Stimulated activated CD4-positive, alpha-beta T cell treated with anti-CD3 and anti-CD28 coated beads, TNF-alpha, amount 100 ng/mL, for 1 hour (primary cell): ENCODE measurements around the gene FAM177A1.
"Not testable (repeated sequence)": the region's sequence is repeated elsewhere in the genome, so short reads cannot be mapped to it uniquely, and the experiment has no call there.

ENCODE experiments used
- DNase-seq, 3 donors: peaks; one replicate each; pipeline ENCODE4 v3.0.0-alpha.2; 2020; ENCODE audit warnings: low read depth in 3 of 3, low spot score in 1 of 3

Gene FAM177A1, protein sequence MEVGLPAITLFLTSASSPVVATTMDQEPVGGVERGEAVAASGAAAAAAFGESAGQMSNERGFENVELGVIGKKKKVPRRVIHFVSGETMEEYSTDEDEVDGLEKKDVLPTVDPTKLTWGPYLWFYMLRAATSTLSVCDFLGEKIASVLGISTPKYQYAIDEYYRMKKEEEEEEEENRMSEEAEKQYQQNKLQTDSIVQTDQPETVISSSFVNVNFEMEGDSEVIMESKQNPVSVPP

DNA sequence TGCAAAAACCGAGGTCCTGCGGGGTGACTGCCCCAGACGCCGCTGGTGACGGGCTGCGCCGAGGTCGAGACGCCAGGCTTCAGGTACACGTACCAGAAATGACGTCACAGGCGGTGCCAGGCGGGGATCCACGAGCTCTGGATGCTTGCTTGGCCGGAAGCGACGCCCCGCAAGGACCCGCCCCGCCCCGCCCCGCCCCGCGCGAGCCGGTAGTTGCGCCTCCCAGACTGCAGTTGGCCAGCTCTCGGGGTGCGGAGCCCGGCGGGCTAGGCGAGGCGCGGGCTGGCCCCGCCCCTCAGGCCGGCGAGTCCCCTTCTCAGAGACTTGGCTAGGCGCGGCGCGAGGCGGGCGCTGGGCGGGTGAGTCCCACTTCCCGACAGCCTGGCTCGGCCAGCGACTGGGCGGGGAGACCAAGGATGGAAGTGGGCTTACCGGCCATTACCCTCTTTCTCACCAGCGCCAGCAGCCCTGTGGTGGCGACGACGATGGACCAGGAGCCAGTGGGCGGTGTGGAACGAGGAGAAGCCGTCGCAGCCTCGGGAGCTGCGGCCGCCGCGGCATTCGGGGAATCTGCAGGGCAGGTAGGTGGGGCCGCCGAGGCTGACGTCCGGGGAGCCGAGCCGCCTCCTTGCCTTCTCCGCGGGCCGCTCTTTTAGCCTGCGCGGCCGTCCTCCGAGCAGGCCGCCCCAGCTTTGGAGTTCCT lies at the start of gene FAM177A1:
Gene FAM177A1 (plus strand): TSS at position 225 of the 703 bp plus-strand sequence. CDS start 192 bp downstream, at position 417.
- peak; percentile 94 to 98 (median 96) for DNase-seq

DNA sequence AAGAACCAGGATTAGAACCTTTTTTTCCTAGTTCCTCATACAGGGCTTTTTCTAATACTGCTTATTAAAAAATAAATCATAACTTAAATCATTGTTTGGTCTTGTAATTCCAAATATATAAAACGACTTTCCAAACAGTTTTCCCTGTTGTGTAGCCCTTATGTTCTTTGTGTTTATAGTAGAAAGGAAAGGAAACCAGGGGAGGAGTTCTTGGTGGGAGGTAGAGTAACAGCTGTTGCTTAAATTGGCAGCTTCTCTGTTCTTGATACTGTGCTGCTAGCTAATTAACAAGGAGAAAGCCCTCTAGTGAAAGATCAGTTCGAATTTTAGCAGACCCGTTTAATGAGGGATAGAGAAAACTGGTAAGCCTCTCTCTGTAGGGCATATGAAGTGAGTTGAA lies 48.3 kb upstream of the FAM177A1 start:
- no peak for DNase-seq

GRCh38 chr14:34999500-34999899 lies 46.6 kb upstream of the FAM177A1 start:
- DNase-seq = no peak

DNA sequence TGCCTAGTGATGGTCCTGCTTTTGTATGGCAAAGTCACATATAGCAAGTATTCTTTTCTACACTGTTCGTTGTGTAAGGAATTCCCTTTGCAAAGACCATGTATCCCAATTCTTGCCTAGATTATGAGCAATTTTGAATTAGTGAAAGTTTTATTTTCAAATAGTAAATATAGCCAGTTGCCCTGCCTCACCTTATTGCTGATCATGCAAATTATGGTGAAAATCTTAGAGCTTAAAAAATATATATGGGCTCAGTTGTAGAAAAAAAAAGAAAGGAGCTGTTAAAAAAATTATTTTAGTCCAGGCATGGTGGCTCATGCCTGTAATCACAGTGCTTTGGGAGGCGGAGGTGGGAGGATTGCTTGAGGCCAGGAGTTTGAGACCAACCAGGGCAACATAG lies 44.5 kb upstream of the FAM177A1 start:
- no peak for DNase-seq

GRCh38 chr14:35004839-35005238 lies 41.2 kb upstream of the FAM177A1 start:
- DNase-seq = no peak

GRCh38 chr14:35016568-35016967 lies 29.5 kb upstream of the FAM177A1 start:
- DNase-seq = no peak

DNA sequence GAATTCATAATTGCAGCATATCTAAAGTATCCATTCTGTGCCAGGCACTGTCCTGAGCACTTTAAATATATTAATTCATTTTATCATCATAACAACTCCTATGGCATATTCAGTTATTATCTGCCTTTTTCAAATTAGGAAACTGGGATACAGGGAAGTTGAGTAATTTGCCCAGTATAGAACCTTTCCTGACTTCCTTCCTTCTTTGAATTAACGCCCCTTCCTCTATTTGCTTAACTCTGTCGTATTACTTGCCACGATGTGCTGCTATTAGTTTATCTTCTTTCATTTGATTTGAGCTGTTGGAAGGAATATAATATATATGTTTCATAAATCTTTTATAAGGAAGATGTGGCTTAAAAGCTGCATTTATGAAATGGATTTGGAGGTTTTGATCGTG lies 25.4 kb upstream of the FAM177A1 start:
- DNase-seq = no peak

DNA sequence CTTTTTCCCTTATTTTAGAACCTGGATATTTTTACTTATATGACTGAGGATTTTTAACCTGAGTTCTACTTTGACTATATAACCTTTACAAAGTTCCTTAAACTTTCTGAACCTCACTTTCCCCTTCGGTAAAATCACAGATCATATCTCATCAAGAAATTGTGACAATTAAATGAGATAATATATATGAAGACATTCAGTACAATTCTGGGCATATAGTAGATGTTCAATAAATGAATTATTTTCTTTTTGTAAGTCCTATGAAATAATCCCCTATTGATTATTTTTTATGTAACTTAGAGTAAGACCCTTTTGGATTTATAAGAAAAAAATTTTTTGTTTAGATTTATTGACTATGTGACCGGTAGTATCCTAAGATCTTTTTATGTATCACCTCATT lies 17.6 kb upstream of the FAM177A1 start:
- no peak for DNase-seq

DNA sequence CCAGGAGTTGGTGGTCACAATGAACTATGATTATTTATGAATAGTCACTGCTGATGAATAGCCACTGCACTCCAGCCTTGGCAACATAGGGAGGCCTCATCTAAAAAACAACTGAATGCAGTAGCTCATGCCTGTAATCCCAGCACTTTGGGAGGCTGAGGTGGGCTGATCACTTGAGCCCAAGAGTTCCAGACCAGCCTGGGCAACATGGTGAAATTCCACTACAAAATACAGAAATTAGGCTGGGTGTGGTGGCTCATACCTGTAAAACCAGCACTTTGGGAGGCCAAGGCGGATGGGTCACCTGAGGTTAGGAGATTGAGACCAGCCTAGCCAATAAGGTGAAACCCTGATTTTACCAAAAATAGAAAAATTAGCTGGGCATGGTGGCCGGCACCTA lies 13.5 kb upstream of the FAM177A1 start:
- DNase-seq = no peak

- no peak for DNase-seq
Observed at GRCh38 chr14:35034440-35034833, 11.6 kb upstream of the FAM177A1 start.

- not testable (repeated sequence) for DNase-seq
Observed at GRCh38 chr14:35034944-35035554, 11.0 kb upstream of the FAM177A1 start.

DNA sequence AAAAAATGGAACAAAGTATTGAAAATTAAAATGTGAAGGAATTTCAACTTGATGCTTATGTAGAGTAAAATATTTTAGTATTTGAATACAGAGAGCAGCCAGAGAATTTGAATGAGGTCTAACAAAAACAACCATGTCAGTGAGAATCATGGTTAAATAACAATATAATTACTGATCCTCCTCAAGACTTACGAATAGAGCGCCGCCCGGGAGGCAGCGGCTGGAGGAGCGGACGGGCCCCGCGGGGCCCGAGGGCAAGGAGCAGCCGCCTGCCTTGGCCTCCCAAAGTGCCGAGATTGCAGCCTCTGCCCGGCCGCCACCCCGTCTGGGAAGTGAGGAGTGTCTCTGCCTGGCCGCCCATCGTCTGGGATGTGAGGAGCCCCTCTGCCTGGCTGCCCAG lies 7.8 kb upstream of the FAM177A1 start:
- not testable (repeated sequence) for DNase-seq

GRCh38 chr14:35042632-35043031 lies 3.4 kb upstream of the FAM177A1 start:
- no peak for DNase-seq

DNA sequence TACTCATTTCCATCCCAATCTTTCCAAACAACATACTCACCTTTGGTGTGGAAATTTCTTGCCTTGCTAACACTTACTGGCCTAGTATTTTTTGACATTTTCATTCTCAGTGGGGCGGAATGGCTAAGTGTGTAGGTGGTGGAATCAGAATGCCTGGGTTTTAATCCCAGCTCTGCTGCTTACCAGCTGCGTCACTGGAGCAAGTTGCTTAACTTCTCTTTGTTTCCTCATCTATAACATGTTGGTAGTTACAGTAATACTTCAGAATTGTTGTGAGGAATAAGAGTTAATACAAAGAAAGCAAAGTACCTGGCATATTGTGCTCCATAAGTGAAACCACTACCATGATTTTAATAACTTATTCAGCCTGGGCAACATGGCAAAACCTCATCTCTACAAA lies 3.0 kb upstream of the FAM177A1 start:
- no peak for DNase-seq

GRCh38 chr14:35044939-35045797 lies 904 bp upstream of the FAM177A1 start:
- DNase-seq = no peak

- no peak for DNase-seq
Observed at GRCh38 chr14:35045798-35046047, 349 bp upstream of the FAM177A1 start.

- no peak for DNase-seq
Observed at GRCh38 chr14:35046751-35047536, 872 bp downstream of the FAM177A1 start.

- no peak for DNase-seq
Observed at GRCh38 chr14:35047976-35048513, 2.0 kb downstream of the FAM177A1 start.

DNA sequence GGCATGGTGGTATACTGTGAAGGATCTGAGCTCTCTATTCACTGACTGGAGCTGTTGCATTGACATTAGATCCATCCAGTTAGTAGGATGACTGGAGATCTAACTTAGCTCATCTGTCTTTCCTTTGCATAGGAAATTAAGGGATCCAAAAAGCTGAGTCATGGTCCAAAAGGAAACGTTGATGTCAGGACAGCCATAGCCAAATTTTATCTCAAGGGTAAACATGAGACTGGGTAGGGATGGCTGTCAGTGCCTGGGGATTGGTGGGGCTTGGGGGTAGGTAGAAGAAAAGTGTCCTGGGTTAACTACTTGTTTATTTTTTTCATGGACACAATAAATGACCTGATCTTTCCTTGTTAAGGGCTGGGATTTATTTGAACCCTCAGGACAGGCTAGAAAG lies 4.6 kb downstream of the FAM177A1 start:
- no peak for DNase-seq

DNA sequence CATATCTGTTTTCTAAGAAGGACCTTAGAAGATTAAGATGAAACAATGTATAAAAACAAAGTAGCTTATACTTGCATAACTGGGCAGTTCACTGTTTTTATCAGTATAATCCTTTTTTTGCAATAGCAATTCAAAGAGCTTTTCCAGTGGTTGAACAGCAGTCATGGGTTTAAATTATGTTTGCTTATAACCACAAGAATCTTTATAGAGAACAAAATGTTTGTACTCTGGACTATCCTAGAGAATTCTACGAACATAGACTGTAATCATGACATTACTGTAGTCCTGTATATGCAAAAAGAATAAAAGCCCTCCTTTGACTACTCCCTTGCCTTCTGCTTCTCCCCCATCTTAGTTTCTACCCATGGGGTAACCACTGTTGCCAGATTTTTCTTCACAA lies 5.7 kb downstream of the FAM177A1 start:
- no peak for DNase-seq

DNA sequence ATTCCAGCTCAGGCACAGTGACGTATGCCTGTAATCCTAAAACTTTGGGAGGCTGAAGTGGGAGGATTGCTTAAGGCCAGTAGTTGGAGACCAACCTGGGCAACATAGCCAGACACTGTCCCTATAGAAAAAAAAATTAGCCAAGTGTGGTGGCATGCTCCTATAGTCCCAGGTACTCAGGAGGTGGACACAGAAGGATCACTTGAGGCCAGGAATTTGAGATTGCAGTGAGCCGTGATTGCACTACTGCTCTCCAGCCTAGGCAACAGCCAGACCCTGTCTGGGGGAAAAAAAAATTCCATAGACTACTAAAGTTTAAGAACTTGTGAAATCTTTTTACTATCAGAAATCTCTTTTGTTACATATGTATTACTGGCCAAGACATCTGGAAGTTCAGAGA lies 6.6 kb downstream of the FAM177A1 start:
- DNase-seq = no peak
